ENCODE measurements around the gene PFKFB3.

The PFKFB3 gene

GRCh38 chr10:6275022-6275997 is 72.6 kb downstream of the PFKFB3 start:
- TF ChIP-seq CTCF (IDR thresholded peaks at IDR 0.05; ENCODE audit: control insufficient read depth, extremely low read depth, insufficient read depth): no peak
- DNase-seq (ENCODE audit: low read depth): no peak
- no peak overlapping the region for H3K4me3 ChIP-seq (ENCODE audit: low read depth, low read length)

- H3K4me3 ChIP-seq (ENCODE audit: low read depth, low read length): no peak overlapping the region
- DNase-seq (ENCODE audit: low read depth): no peak
These were observed 73.6 kb downstream of the PFKFB3 start for GRCh38 chr10:6276356-6276755.

GRCh38 chr10:6278519-6279120 is 75.9 kb downstream of the PFKFB3 start:
- no peak for TF ChIP-seq CTCF (IDR thresholded peaks at IDR 0.05; ENCODE audit: control insufficient read depth, extremely low read depth, insufficient read depth)
- no peak overlapping the region for H3K4me3 ChIP-seq (ENCODE audit: low read depth, low read length)
- DNase-seq (ENCODE audit: low read depth): no peak

More at GRCh38 chr10:6276356-6276755, 73.6 kb downstream of the PFKFB3 start:
- no peak for TF ChIP-seq CTCF (IDR thresholded peaks at IDR 0.05; ENCODE audit: control insufficient read depth, extremely low read depth, insufficient read depth)

- H3K4me3 ChIP-seq (ENCODE audit: low read depth, low read length): no peak overlapping the region
- DNase-seq (ENCODE audit: low read depth): no peak
- no peak for TF ChIP-seq CTCF (IDR thresholded peaks at IDR 0.05; ENCODE audit: control insufficient read depth, extremely low read depth, insufficient read depth)
These were observed 77.0 kb downstream of the PFKFB3 start for GRCh38 chr10:6279540-6280267.

- H3K4me3 ChIP-seq (ENCODE audit: low read depth, low read length): no peak overlapping the region
- TF ChIP-seq CTCF (IDR thresholded peaks at IDR 0.05; ENCODE audit: control insufficient read depth, extremely low read depth, insufficient read depth): no peak
- no peak for DNase-seq (ENCODE audit: low read depth)
These were observed 77.6 kb downstream of the PFKFB3 start for GRCh38 chr10:6280291-6280690.

- no peak for TF ChIP-seq CTCF (IDR thresholded peaks at IDR 0.05; ENCODE audit: control insufficient read depth, extremely low read depth, insufficient read depth)
- no peak for DNase-seq (ENCODE audit: low read depth)
- no peak overlapping the region for H3K4me3 ChIP-seq (ENCODE audit: low read depth, low read length)
These were observed 79.8 kb downstream of the PFKFB3 start for GRCh38 chr10:6282454-6282958.

Measured in LNCaP clone FGC (cell line).